ENCODE data around the gene SYT2. TPM values are rescaled to one million over a fixed set of nuclear protein-coding genes. Genes with fewer than 3 reads are reported as not detected.

Gene SYT2
- total RNA-seq, 1 experiment from 2014 or later, result 0.69 TPM

GRCh38 chr1:202579806-202580205, 130.4 kb downstream of the SYT2 start:
- ChIA-PET POLR2A (ENCODE audit: low non-redundant PET) (no interaction called here), CTCF (interaction anchor here (0.5 kb wide), 1 partner anchor 9 kb away, joined by 3 read pairs; no protein-coding TSS in a partner anchor)
- TF ChIP-seq EZH2 (IDR thresholded peaks at IDR 0.05; ENCODE audit: borderline replicate concordance, low read depth, low read length, poor library complexity, severe bottlenecking) (no peak), CTCF (conservative IDR thresholded peaks at IDR 0.05; ENCODE audit: low read depth, low read length) (no peak)
- Histone ChIP-seq H3K36me3 (ENCODE audit: insufficient read depth, low read length, poor library complexity, severe bottlenecking) (no peaks in the 10 kb centered on the region), H3K27ac (ENCODE audit: low read depth, low read length, poor library complexity, severe bottlenecking) (peak overlapping the region; percentile 99), H3K9me3 (ENCODE audit: low read depth, low read length, poor library complexity, severe bottlenecking) (no peaks in the 10 kb centered on the region), H3K4me3 (ENCODE audit: low read depth, low read length, poor library complexity, severe bottlenecking) (no peak overlapping the region), H3K27me3 (replicated peaks; ENCODE audit: insufficient read depth, low read depth, low read length, poor library complexity) (no peaks in the 10 kb centered on the region), H3K4me1 (ENCODE audit: insufficient read depth, low read length, poor library complexity, severe bottlenecking) (peaks cover 60% of the 10 kb centered on the region)
- no peak for DNase-seq (ENCODE audit: low spot score)
- BruUV-seq (replicated peaks), result no TSS peak
- intact Hi-C loops (cut with micrococcal nuclease; ENCODE audit: unreplicated experiment), result loop anchor here (10.0 kb wide), 1 partner anchor 235 kb away; the partner anchor contains the start of genes PPP1R12B and UBE2T

GRCh38 chr1:202578565-202578964, 131.7 kb downstream of the SYT2 start:
- BruUV-seq (replicated peaks), result no TSS peak
- POLR2A ChIA-PET (ENCODE audit: low non-redundant PET), result interaction anchor here (0.6 to 0.7 kb wide), 2 partner anchors 9 to 12 kb away, joined by 3 to 24 read pairs; no protein-coding TSS in a partner anchor
- DNase-seq (ENCODE audit: low spot score), result peak; percentile 74

GRCh38 chr1:202578001-202578504, 132.2 kb downstream of the SYT2 start:
- POLR2A ChIA-PET (ENCODE audit: low non-redundant PET), result interaction anchor here (0.6 to 0.7 kb wide), 2 partner anchors 8 to 13 kb away, joined by 3 to 24 read pairs; no protein-coding TSS in a partner anchor
- intact Hi-C loops (cut with micrococcal nuclease; ENCODE audit: unreplicated experiment), result loop anchor here (10.0 kb wide), 1 partner anchor 233 kb away; the partner anchor contains the start of genes PPP1R12B and UBE2T

More at GRCh38 chr1:202578565-202578964, 131.7 kb downstream of the SYT2 start:
- no peaks in the 10 kb centered on the region for H3K9me3 ChIP-seq (ENCODE audit: low read depth, low read length, poor library complexity, severe bottlenecking)
- TF ChIP-seq CTCF (conservative IDR thresholded peaks at IDR 0.05; ENCODE audit: low read depth, low read length) (no peak), EZH2 (IDR thresholded peaks at IDR 0.05; ENCODE audit: borderline replicate concordance, low read depth, low read length, poor library complexity, severe bottlenecking) (no peak)
- peaks cover 60% of the 10 kb centered on the region for H3K4me1 ChIP-seq (ENCODE audit: insufficient read depth, low read length, poor library complexity, severe bottlenecking)
- CTCF ChIA-PET, result interaction anchor here (0.6 to 1.3 kb wide), 3 partner anchors 52 to 365 kb away, joined by 3 to 7 read pairs (median 6); no protein-coding TSS in a partner anchor
- no peaks in the 10 kb centered on the region for H3K36me3 ChIP-seq (ENCODE audit: insufficient read depth, low read length, poor library complexity, severe bottlenecking)
- peak overlapping the region; percentile 99 for H3K27ac ChIP-seq (ENCODE audit: low read depth, low read length, poor library complexity, severe bottlenecking)
- intact Hi-C loops (cut with micrococcal nuclease; ENCODE audit: unreplicated experiment), result loop anchor here (10.0 kb wide), 1 partner anchor 234 kb away; the partner anchor contains the start of genes PPP1R12B and UBE2T
- peak overlapping the region; percentile 10 for H3K4me3 ChIP-seq (ENCODE audit: low read depth, low read length, poor library complexity, severe bottlenecking)
- no peaks in the 10 kb centered on the region for H3K27me3 ChIP-seq (replicated peaks; ENCODE audit: insufficient read depth, low read depth, low read length, poor library complexity)

More at GRCh38 chr1:202578001-202578504, 132.2 kb downstream of the SYT2 start:
- Histone ChIP-seq H3K4me1 (ENCODE audit: insufficient read depth, low read length, poor library complexity, severe bottlenecking) (peaks cover 60% of the 10 kb centered on the region), H3K27me3 (replicated peaks; ENCODE audit: insufficient read depth, low read depth, low read length, poor library complexity) (no peaks in the 10 kb centered on the region), H3K9me3 (ENCODE audit: low read depth, low read length, poor library complexity, severe bottlenecking) (no peaks in the 10 kb centered on the region), H3K4me3 (ENCODE audit: low read depth, low read length, poor library complexity, severe bottlenecking) (peak overlapping the region; percentile 10), H3K36me3 (ENCODE audit: insufficient read depth, low read length, poor library complexity, severe bottlenecking) (no peaks in the 10 kb centered on the region), H3K27ac (ENCODE audit: low read depth, low read length, poor library complexity, severe bottlenecking) (peak overlapping the region; percentile 99)
- TF ChIP-seq EZH2 (IDR thresholded peaks at IDR 0.05; ENCODE audit: borderline replicate concordance, low read depth, low read length, poor library complexity, severe bottlenecking) (no peak), CTCF (conservative IDR thresholded peaks at IDR 0.05; ENCODE audit: low read depth, low read length) (no peak)
- DNase-seq (ENCODE audit: low spot score), result peak; percentile 95
- no TSS peak for BruUV-seq (replicated peaks)
- CTCF ChIA-PET, result interaction anchor here (0.7 to 1.3 kb wide), 2 partner anchors 51 to 142 kb away, joined by 3 to 6 read pairs; no protein-coding TSS in a partner anchor

All from A673 (cell line).